ENCODE data around the gene TNFAIP6.

GRCh38 chr2:151408788-151409600, 51.6 kb downstream of the TNFAIP6 start:
- TF ChIP-seq TAF1 (IDR thresholded peaks at IDR 0.05; ENCODE audit: low read depth, low read length): no peak
- no peak for TF ChIP-seq SPI1 (IDR thresholded peaks at IDR 0.05; ENCODE audit: low read depth, low read length)
